ENCODE data around the gene NR2F1-AS1. TPM values are rescaled to one million over a fixed set of nuclear protein-coding genes. Genes with fewer than 3 reads are reported as not detected.

Gene NR2F1-AS1
- polyA plus RNA-seq, 1 donor = 7.2 TPM

GRCh38 chr5:93595420-93596147 lies 14.6 kb upstream of the NR2F1-AS1 start:
- Histone ChIP-seq H3K36me3 (ENCODE audit: control insufficient read depth, insufficient read depth, low read length) (peaks cover 5% of the 10 kb centered on the region), H3K4me1 (ENCODE audit: control insufficient read depth, insufficient read depth, low read length) (peaks cover 7% of the 10 kb centered on the region), H3K9me3 (ENCODE audit: control insufficient read depth, low read depth, low read length) (peaks cover 21% of the 10 kb centered on the region), H3K4me3 (ENCODE audit: low read length) (no peak overlapping the region), H3K27ac (ENCODE audit: low read length) (no peak overlapping the region), H3K27me3 (ENCODE audit: control insufficient read depth, insufficient read depth, low read length) (peaks cover 96% of the 10 kb centered on the region)
- no peak for DNase-seq
- no CpG with 5 or more reads among the region's 29 CpGs for WGBS (ENCODE audit: insufficient coverage, low lambda C conversion rate)

DNA sequence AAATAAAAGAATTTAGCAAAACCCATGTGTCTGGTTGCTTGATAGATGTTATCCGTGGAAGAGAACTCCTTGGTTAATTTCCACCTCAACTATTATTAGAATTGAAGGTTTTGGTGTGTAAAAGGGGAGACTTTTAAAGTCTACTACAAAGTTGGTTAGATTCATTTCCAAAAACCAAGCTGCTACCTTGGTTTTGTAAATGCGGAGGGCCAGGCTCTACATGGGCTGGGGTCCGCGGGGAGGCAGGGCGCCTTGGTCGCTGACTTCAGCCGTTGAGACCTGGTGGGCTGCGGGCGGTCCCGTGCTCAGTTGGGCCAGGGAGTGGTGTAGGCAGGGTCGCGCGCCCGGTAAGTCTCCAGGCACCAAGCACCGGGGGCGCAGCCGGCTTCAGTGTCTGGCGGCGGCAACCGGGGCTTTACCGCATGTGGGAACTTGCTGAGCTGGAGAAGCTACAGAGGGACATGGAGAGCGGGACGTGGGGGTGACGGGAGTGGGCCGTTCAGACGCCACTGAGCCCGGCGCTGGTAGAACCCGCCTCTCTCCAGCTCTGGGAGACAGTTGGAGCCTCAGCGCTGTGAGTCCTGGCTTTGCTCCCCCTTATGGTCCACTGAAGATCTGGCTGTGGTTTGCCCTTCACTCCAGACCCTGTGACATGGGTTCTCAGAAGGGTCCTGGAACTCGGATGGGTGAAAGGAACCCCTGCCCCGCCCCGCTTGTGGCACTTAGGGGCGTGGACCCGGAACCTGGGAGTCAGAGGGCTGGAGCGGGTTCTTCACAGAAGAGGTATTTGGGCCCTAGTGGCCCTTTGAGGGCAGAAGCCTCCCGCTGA lies 13.8 kb upstream of the NR2F1-AS1 start:
- H3K4me1 ChIP-seq (ENCODE audit: control insufficient read depth, insufficient read depth, low read length) = peaks cover 7% of the 10 kb centered on the region
- peaks cover 97% of the 10 kb centered on the region for H3K27me3 ChIP-seq (ENCODE audit: control insufficient read depth, insufficient read depth, low read length)
- no CpG with 5 or more reads among the region's 37 CpGs for WGBS (ENCODE audit: insufficient coverage, low lambda C conversion rate)
- H3K36me3 ChIP-seq (ENCODE audit: control insufficient read depth, insufficient read depth, low read length) = peaks cover 5% of the 10 kb centered on the region
- H3K27ac ChIP-seq (ENCODE audit: low read length) = no peak overlapping the region
- H3K4me3 ChIP-seq (ENCODE audit: low read length) = no peak overlapping the region
- peaks cover 21% of the 10 kb centered on the region for H3K9me3 ChIP-seq (ENCODE audit: control insufficient read depth, low read depth, low read length)
- DNase-seq = no peak

DNA sequence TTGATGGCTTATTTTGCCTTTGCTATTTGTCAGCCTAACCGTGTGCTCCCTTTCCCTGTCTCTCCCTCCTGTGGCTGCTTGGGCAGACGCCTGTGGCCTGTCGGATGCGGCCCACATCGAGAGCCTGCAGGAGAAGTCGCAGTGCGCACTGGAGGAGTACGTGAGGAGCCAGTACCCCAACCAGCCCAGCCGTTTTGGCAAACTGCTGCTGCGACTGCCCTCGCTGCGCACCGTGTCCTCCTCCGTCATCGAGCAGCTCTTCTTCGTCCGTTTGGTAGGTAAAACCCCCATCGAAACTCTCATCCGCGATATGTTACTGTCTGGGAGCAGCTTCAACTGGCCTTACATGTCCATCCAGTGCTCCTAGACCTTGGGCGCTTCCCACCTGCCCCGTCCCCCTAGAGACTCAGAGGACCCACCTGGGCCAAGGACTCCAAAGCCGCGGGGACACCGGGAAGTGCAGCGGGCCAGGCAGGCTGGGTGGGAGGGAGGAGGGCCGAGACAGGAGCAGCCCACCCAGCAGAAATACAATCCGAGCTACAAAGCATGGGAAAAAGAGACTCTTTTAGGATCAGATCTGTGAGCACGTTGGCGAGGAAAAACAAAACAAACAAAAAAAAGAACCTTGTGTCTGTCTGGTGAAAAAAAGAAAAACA lies 12.6 kb upstream of the NR2F1-AS1 start:
- peaks cover 21% of the 10 kb centered on the region for H3K9me3 ChIP-seq (ENCODE audit: control insufficient read depth, low read depth, low read length)
- no peak overlapping the region for H3K4me3 ChIP-seq (ENCODE audit: low read length)
- WGBS (ENCODE audit: insufficient coverage, low lambda C conversion rate) = 29% methylated on average over 4 of the region's 30 CpGs
- H3K36me3 ChIP-seq (ENCODE audit: control insufficient read depth, insufficient read depth, low read length) = peaks cover 5% of the 10 kb centered on the region
- peaks cover 97% of the 10 kb centered on the region for H3K27me3 ChIP-seq (ENCODE audit: control insufficient read depth, insufficient read depth, low read length)
- no peak overlapping the region for H3K27ac ChIP-seq (ENCODE audit: low read length)
- peaks cover 9% of the 10 kb centered on the region for H3K4me1 ChIP-seq (ENCODE audit: control insufficient read depth, insufficient read depth, low read length)
- DNase-seq = no peak

DNA sequence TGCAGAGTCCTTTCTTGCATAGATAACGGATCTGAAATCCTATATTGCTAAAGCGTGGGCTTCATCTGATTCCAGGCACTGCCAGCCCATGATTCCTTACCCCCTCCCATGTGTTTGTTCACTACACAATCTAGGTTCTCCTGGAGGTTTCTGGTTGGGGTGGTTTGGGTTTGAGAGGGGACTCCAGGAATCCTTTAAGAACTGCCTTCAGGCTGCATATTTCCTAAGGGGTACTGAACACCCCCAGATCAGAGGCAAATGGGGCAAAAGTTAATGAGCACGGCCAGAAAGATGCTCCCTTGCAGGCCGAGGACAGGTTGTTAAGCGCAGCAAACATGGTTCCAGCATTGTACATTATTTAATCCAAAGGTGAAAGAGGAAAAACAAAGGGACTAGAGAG lies 11.9 kb upstream of the NR2F1-AS1 start:
- Histone ChIP-seq H3K27me3 (ENCODE audit: control insufficient read depth, insufficient read depth, low read length) (peaks cover 95% of the 10 kb centered on the region), H3K4me3 (ENCODE audit: low read length) (no peak overlapping the region), H3K36me3 (ENCODE audit: control insufficient read depth, insufficient read depth, low read length) (peaks cover 5% of the 10 kb centered on the region), H3K27ac (ENCODE audit: low read length) (no peak overlapping the region), H3K9me3 (ENCODE audit: control insufficient read depth, low read depth, low read length) (peaks cover 21% of the 10 kb centered on the region), H3K4me1 (ENCODE audit: control insufficient read depth, insufficient read depth, low read length) (peaks cover 9% of the 10 kb centered on the region)
- WGBS (ENCODE audit: insufficient coverage, low lambda C conversion rate) = no CpG with 5 or more reads among the region's 5 CpGs
- no peak for DNase-seq

DNA sequence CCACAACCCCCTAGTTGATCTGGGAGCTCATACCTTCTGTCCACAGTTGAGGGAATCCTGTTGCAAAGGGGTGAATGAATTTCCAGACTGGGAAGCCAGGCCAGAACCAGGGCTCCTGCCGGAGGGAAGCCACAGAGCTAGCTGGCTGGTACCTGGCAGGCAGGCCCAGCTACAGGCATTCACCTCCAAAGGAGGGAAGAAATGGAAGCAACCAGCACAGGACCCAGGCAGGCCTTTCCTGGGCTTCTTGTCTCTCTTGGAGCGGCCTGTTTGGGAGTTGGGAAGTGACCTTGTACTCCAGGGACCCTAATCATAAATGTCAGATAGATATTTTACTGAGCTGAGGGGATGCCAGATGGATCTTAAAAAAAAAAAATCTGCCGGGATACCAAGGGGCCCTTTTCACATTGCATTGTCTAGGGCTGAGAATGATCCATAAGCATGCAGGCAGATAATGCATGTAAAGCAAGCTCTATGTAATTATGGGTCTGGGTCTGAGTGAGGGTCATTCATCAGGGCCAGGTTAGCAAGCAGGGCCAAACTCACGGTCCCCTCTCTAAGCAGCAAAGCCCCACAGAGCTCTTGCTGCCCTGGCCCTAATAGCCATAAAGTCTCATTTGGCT lies 10.4 kb upstream of the NR2F1-AS1 start:
- Histone ChIP-seq H3K4me1 (ENCODE audit: control insufficient read depth, insufficient read depth, low read length) (peaks cover 2% of the 10 kb centered on the region), H3K9me3 (ENCODE audit: control insufficient read depth, low read depth, low read length) (peaks cover 20% of the 10 kb centered on the region), H3K27ac (ENCODE audit: low read length) (no peak overlapping the region), H3K4me3 (ENCODE audit: low read length) (no peak overlapping the region), H3K36me3 (ENCODE audit: control insufficient read depth, insufficient read depth, low read length) (peaks cover 5% of the 10 kb centered on the region), H3K27me3 (ENCODE audit: control insufficient read depth, insufficient read depth, low read length) (peaks cover 95% of the 10 kb centered on the region)
- no peak for DNase-seq
- WGBS (ENCODE audit: insufficient coverage, low lambda C conversion rate) = 80% methylated on average over 1 of the region's 4 CpGs

- Histone ChIP-seq H3K27me3 (ENCODE audit: control insufficient read depth, insufficient read depth, low read length) (peaks cover 95% of the 10 kb centered on the region), H3K27ac (ENCODE audit: low read length) (no peak overlapping the region), H3K4me3 (ENCODE audit: low read length) (no peak overlapping the region), H3K4me1 (ENCODE audit: control insufficient read depth, insufficient read depth, low read length) (peaks cover 2% of the 10 kb centered on the region), H3K36me3 (ENCODE audit: control insufficient read depth, insufficient read depth, low read length) (peaks cover 5% of the 10 kb centered on the region), H3K9me3 (ENCODE audit: control insufficient read depth, low read depth, low read length) (peaks cover 17% of the 10 kb centered on the region)
- no peak for DNase-seq
- WGBS (ENCODE audit: insufficient coverage, low lambda C conversion rate) = no CpG with 5 or more reads among the region's 3 CpGs
These were observed 9.5 kb upstream of the NR2F1-AS1 start for GRCh38 chr5:93590493-93590892.

- DNase-seq = no peak
- WGBS (ENCODE audit: insufficient coverage, low lambda C conversion rate) = 60% methylated on average over 1 of the region's 2 CpGs
- Histone ChIP-seq H3K4me1 (ENCODE audit: control insufficient read depth, insufficient read depth, low read length) (peaks cover 2% of the 10 kb centered on the region), H3K36me3 (ENCODE audit: control insufficient read depth, insufficient read depth, low read length) (peaks cover 5% of the 10 kb centered on the region), H3K4me3 (ENCODE audit: low read length) (no peak overlapping the region), H3K9me3 (ENCODE audit: control insufficient read depth, low read depth, low read length) (peaks cover 14% of the 10 kb centered on the region), H3K27me3 (ENCODE audit: control insufficient read depth, insufficient read depth, low read length) (peaks cover 92% of the 10 kb centered on the region), H3K27ac (ENCODE audit: low read length) (no peak overlapping the region)
These were observed 8.8 kb upstream of the NR2F1-AS1 start for GRCh38 chr5:93589829-93590215.

DNA sequence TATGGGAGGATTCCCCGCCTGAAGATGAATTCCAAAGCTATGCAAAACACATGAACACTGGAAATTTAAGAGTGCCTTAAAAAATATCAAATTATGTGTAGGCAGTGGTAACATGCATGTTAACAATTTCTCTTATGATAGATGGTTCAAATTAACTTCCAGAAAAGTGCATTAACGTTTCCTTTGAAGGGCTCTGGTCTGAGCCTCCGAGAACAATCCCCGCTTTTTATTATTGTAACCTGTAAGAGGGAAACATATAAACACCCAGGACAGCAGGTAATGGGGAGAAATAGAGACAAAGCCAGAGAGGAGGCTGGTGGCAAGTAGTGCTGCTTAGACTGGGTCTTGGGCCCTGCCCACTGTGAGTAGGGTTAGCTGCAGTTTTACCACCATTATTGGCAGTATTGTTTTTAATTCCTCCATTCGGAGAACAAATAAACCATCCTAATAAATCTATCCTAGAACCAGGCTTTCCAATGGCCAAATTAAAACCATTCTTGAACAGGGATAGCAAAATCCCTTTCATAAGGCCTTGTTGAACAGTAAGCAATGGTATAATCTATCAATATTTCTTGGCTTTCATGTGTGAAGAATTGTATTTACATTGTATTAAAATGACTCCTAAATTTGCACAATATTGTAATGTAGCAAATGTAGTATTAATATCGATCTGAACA lies 8.3 kb upstream of the NR2F1-AS1 start:
- no peak overlapping the region for H3K4me3 ChIP-seq (ENCODE audit: low read length)
- peaks cover 87% of the 10 kb centered on the region for H3K27me3 ChIP-seq (ENCODE audit: control insufficient read depth, insufficient read depth, low read length)
- DNase-seq = no peak
- WGBS (ENCODE audit: insufficient coverage, low lambda C conversion rate) = no CpG with 5 or more reads among the region's 6 CpGs
- peaks cover 5% of the 10 kb centered on the region for H3K36me3 ChIP-seq (ENCODE audit: control insufficient read depth, insufficient read depth, low read length)
- peaks cover 11% of the 10 kb centered on the region for H3K9me3 ChIP-seq (ENCODE audit: control insufficient read depth, low read depth, low read length)
- no peak overlapping the region for H3K27ac ChIP-seq (ENCODE audit: low read length)
- H3K4me1 ChIP-seq (ENCODE audit: control insufficient read depth, insufficient read depth, low read length) = peaks cover 2% of the 10 kb centered on the region

DNA sequence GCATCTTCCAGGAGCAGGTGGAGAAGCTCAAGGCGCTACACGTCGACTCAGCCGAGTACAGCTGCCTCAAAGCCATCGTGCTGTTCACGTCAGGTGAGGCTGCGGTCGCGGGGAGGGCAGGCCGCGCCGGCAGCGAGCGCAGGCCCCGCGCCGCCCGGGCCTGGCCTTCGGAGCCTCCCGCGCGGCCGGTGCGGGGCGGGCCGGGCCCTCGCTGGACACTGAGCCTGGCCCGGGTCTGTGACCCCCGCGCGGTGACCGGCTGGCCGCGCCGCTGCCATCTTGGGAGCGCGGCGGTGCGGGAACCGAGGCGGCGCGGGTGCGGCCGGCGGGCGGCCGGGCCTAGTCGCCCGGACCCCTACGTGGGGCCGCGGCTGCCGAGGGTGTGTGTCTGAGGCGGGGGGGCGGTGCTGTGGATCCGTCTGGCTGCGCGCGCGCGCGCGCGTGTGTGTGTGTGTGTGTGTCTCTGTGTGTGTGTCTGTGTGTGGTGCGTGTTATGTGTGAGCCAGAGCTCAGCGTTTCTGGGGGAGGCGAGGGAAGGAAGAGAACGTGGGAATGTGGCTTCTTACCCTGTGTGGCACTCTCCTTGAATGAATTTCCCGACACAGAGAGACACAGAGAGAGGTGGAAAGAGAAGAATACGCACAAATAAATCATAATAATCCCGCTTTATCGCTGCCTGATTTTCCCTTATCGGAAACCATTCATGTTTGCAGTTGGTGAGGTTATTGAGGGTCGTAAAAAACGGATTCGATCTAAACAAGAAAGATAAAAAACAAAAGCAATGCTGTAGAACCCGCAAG lies 7.5 kb upstream of the NR2F1-AS1 start:
- Histone ChIP-seq H3K36me3 (ENCODE audit: control insufficient read depth, insufficient read depth, low read length) (peaks cover 3% of the 10 kb centered on the region), H3K9me3 (ENCODE audit: control insufficient read depth, low read depth, low read length) (peaks cover 9% of the 10 kb centered on the region), H3K27me3 (ENCODE audit: control insufficient read depth, insufficient read depth, low read length) (peaks cover 85% of the 10 kb centered on the region), H3K4me3 (ENCODE audit: low read length) (no peak overlapping the region), H3K4me1 (ENCODE audit: control insufficient read depth, insufficient read depth, low read length) (peaks cover 5% of the 10 kb centered on the region), H3K27ac (ENCODE audit: low read length) (no peak overlapping the region)
- DNase-seq = no peak
- 26% methylated on average over 6 of the region's 78 CpGs for WGBS (ENCODE audit: insufficient coverage, low lambda C conversion rate)
